Psoas muscle (tissue), 8 donors: ENCODE measurements around the gene COX14. TPM values are rescaled to one million over a fixed set of nuclear protein-coding genes. Genes with fewer than 3 reads are reported as not detected.
"Not testable (repeated sequence)": the region's sequence is repeated elsewhere in the genome, so short reads cannot be mapped to it uniquely, and the experiment has no call there.

Source experiments
- ATAC-seq, 4 donors: fragments of 200-7000 bp; cut with Tn5 transposase; one replicate each; pipeline ENCODE4 v1.9.1; 2020; ENCODE audit warnings: moderate library complexity in 3 of 4, mild to moderate bottlenecking in 2 of 4
- DNase-seq, 2 donors: peaks; one replicate each; pipeline ENCODE4 v3.0.0-alpha.2; 2020
- H3K27ac ChIP-seq: fragments of 200-600 bp; one replicate; pipeline ENCODE4 v1.8.0; 2022
- H3K27me3 ChIP-seq, 3 donors: fragments of 200-600 bp in 1 of 3; one replicate each; pipeline versions ENCODE4 v1.6.1 to v1.8.0; 2013 to 2022; ENCODE audit warnings: low read length in 2 of 3, mild to moderate bottlenecking in 2 of 3, moderate library complexity in 1 of 3; ENCODE audit not compliant: insufficient read depth in 3 of 3
- H3K36me3 ChIP-seq, 2 donors: fragments of 200-600 bp in 1 of 2; one replicate each; pipeline versions ENCODE4 v1.6.1 to v1.8.0; 2013 to 2022; ENCODE audit warnings: low read depth in 1 of 2, mild to moderate bottlenecking in 1 of 2, moderate library complexity in 1 of 2; ENCODE audit not compliant: insufficient read depth in 1 of 2
- H3K4me1 ChIP-seq: fragments of 200-600 bp; one replicate; pipeline ENCODE4 v1.8.0; 2022
- H3K4me3 ChIP-seq: fragments of 200-600 bp; one replicate; pipeline ENCODE4 v1.8.0; 2022; ENCODE audit warnings: mild to moderate bottlenecking
- H3K9me3 ChIP-seq: fragments of 200-600 bp; one replicate; pipeline ENCODE4 v1.8.0; 2022
- WGBS, 3 donors: extraction: QIAGEN DNeasy Blood & Tissue Kit; methylation state at CpG; one replicate each; pipeline versions ENCODE4 v1.1.6 to v1.1.7; 2013; 5-methylcytosine and 5-hydroxymethylcytosine counted together
- intact Hi-C, 2 donors: fragments of 100-400 bp; cut with DNase I; formaldehyde crosslinking; loops; one replicate each; pipeline versions ENCODE4 v1.11.0 to v1.14.2; 2022
- polyA plus RNA-seq, 3 donors: library from polyadenylated mRNA; stranded (reverse); fragments of 200-250 nt; gene quantifications; one replicate each; pipeline ENCODE4 v1.2.3, GENCODE V29; 2013
- total RNA-seq, 4 donors: library from RNA; stranded (reverse); fragmentation: NEBNext Ultra II Directional in 2 of 4; extraction: Animal tissue kit (Norgen Biotek cat#: 25700) in 2 of 4; gene quantifications; one replicate each; pipeline versions ENCODE4 v1.2.1 to v1.2.4, GENCODE V29; 2021 to 2023
- TF ChIP-seq, protein P1 (sequence below): fragments of 200-600 bp; IDR thresholded peaks from one replicate; pipeline ENCODE4 v1.8.0; 2022; ENCODE audit warnings: antibody characterized with exemption
- donor health status: healthy with polysubstance abuse.
- donor health status: DM: no; HTN: no; CAD: no; lungs with moderate emphysema.
- donor health status: Bipolar disorder and iron deficiency.
- donor health status: healthy.
- donor health status: DM: yes; HTN: yes; CAD: no.
- donor health status: DM: no; HTN: no; CAD: no.
- donor health status: DM: no; HTN: no; CAD: no.
- donor health status: DM: yes; HTN: yes; CAD: no.

The COX14 gene
- total and polyA plus RNA-seq, 7 donors: 101 to 173 (median 132) TPM

DNA sequence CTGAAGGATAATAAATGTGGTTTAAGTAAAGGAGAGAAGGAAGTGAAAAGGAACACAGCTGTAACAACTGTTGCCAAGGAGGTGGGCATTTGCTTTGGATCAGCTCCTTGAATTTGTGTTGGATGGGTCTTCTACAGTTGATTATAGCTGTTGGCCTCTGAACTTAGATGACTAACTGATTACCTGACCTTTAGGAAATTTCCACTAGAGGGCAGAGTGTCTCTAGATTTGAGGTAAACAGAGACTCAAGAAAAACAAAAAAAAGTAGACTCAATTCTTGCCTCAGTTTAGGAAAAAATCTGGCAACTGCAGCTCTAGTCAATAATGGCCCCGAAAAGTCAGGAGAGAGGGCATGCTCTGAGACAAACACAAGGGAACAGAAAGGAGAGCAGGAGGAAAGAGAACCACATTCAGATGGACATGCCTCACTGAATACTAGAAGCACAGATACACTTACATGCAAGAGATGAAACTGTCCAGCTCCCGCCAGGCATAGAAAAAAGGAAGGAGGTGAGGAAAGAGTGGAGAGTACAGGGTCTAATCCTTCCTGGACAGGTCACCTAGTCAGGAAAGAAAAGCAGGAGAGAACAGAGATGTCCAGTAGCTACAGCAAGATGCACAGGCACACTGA, 20.6 kb downstream of the COX14 start:
- TF ChIP-seq, protein P1, sequence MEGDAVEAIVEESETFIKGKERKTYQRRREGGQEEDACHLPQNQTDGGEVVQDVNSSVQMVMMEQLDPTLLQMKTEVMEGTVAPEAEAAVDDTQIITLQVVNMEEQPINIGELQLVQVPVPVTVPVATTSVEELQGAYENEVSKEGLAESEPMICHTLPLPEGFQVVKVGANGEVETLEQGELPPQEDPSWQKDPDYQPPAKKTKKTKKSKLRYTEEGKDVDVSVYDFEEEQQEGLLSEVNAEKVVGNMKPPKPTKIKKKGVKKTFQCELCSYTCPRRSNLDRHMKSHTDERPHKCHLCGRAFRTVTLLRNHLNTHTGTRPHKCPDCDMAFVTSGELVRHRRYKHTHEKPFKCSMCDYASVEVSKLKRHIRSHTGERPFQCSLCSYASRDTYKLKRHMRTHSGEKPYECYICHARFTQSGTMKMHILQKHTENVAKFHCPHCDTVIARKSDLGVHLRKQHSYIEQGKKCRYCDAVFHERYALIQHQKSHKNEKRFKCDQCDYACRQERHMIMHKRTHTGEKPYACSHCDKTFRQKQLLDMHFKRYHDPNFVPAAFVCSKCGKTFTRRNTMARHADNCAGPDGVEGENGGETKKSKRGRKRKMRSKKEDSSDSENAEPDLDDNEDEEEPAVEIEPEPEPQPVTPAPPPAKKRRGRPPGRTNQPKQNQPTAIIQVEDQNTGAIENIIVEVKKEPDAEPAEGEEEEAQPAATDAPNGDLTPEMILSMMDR: peak; percentile 60
- no peaks in the 10 kb centered on the region for H3K9me3 ChIP-seq
- DNase-seq (no peak), ATAC-seq (peak in 2 of 4 donors; percentile 30 to 67)
- intact Hi-C loops: loop anchor here in 1 of 2 donors (2.0 to 5.0 kb wide), 2 partner anchors 45 to 182 kb away; no protein-coding TSS in a partner anchor
- H3K4me3 ChIP-seq: no peak overlapping the region
- H3K4me1 ChIP-seq: no peaks in the 10 kb centered on the region
- H3K27ac ChIP-seq: no peak overlapping the region
- peaks cover 0 to 88% of the 10 kb centered on the region in 2 donors for H3K36me3 ChIP-seq
- WGBS, 3 donors: 52 to 78% (median 77%) methylated on average over 2 of the region's 2 CpGs
- H3K27me3 ChIP-seq: no peaks in the 10 kb centered on the region

DNA sequence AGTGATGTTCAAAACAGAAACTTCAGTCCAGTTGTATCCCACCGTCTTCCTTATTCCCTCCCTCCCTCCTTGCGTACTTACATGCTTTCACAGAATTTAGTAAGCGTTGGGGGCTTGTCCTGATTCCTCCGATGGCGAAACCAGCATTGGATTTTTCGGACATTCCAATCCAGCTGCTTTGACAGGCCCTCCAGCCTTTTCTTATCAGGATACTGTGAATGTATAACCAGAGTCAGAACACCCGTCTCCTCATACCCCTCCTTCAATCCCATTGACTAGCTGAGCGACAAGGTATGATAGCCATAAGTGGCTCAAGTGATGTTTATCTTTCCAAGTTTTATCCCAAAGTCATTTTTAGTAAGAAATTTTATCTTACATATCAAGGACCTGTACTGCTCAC, 31.0 kb downstream of the COX14 start:
- TF ChIP-seq, protein P1: no peak
- Histone ChIP-seq H3K4me3 (no peak overlapping the region), H3K36me3 (peaks cover 0 to 20% of the 10 kb centered on the region in 2 donors), H3K9me3 (no peaks in the 10 kb centered on the region), H3K27me3 (no peaks in the 10 kb centered on the region), H3K27ac (no peak overlapping the region), H3K4me1 (no peaks in the 10 kb centered on the region)
- 89 to 95% (median 92%) methylated on average over 8 of the region's 8 CpGs for WGBS, 3 donors
- intact Hi-C loops: no loop called here
- no peak for DNase-seq
- ATAC-seq: no peak

DNA sequence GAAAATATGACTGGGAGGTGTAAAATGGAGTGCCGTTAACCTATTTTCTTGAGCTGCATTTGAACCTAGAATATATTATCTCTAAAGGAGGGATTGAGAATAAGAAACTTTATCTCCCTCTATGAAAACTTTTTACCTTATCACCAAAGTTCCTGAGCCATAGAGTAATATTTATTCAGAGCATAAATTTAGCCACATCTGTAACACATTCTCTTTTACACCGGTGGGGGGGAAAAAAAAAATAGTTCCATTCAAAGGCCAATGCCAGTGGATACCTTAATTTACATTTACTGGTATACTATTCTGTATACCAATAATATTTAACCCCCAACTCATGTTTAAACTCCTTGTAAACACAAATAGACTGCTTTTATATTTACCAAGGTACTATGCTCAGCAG, 33.4 kb downstream of the COX14 start:
- H3K36me3 ChIP-seq: peaks cover 0 to 18% of the 10 kb centered on the region in 2 donors
- peaks cover 3% of the 10 kb centered on the region for H3K4me1 ChIP-seq
- no peak overlapping the region for H3K27ac ChIP-seq
- H3K4me3 ChIP-seq: no peak overlapping the region
- no peaks in the 10 kb centered on the region for H3K27me3 ChIP-seq
- DNase-seq (no peak), ATAC-seq (no peak)
- TF ChIP-seq, protein P1: no peak
- 68 to 91% (median 85%) methylated on average over 2 of the region's 2 CpGs for WGBS, 3 donors
- H3K9me3 ChIP-seq: no peaks in the 10 kb centered on the region
- intact Hi-C loops: no loop called here

DNA sequence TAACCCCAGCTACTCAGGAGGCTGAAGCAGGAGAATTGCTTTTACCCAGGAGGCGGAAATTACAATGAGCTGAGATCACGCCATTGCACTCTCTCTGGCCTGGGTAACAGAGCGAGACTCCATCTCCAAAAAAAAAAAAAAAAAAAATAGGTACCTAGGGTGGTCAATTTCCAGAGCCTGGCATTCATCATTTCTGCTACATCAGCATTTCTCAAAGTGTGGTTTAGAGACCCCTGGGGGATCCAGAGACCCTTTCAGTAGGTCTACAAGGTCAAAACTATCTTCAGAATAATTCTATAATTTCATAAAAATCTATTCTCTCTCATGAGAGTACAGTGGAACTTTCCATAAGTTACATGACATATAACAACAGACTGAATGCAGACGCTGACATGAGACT, 35.2 kb downstream of the COX14 start:
- Histone ChIP-seq H3K27ac (no peak overlapping the region), H3K4me3 (no peak overlapping the region), H3K36me3 (peaks cover 0 to 7% of the 10 kb centered on the region in 2 donors), H3K9me3 (no peaks in the 10 kb centered on the region), H3K27me3 (no peaks in the 10 kb centered on the region), H3K4me1 (peaks cover 3% of the 10 kb centered on the region)
- no peak for ATAC-seq
- TF ChIP-seq, protein P1: no peak
- intact Hi-C loops: no loop called here
- no peak for DNase-seq
- WGBS, 3 donors: 97 to 98% (median 98%) methylated on average over 4 of the region's 4 CpGs

DNA sequence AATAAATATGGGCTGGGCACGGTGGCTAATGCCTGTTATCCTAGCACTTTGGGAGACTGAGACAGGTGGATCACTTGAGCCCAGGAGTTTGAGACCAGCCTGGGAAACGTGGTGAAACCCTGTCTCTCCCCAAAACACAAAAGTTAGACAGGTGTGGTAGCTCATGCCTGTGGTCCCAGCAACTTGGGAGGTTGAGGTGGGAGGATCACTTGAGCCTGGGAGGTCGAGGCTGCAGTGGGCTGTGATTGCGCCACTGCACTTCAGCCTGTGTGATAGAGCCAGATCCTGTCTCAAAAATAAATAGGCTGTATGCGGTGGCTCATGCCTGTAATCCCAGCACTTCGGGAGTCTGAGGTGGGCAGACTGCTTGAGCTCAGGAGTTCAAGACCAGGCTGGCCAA, 36.0 kb downstream of the COX14 start:
- DNase-seq, H3K4me1 ChIP-seq, intact Hi-C loops, H3K36me3 ChIP-seq, H3K4me3 ChIP-seq, H3K27me3 ChIP-seq, H3K9me3 ChIP-seq, H3K27ac ChIP-seq, ATAC-seq: not testable (repeated sequence)
- WGBS, 3 donors: 69 to 86% (median 77%) methylated on average over 6 of the region's 6 CpGs
